NCI-H1417 (cell line): ENCODE results near the gene CLSTN2.

Experiments used
- DNase-seq, 3 experiments: peaks; one replicate each; lab custom pipeline; 2025; lab: John Stamatoyannopoulos, UW

The CLSTN2 gene

DNA sequence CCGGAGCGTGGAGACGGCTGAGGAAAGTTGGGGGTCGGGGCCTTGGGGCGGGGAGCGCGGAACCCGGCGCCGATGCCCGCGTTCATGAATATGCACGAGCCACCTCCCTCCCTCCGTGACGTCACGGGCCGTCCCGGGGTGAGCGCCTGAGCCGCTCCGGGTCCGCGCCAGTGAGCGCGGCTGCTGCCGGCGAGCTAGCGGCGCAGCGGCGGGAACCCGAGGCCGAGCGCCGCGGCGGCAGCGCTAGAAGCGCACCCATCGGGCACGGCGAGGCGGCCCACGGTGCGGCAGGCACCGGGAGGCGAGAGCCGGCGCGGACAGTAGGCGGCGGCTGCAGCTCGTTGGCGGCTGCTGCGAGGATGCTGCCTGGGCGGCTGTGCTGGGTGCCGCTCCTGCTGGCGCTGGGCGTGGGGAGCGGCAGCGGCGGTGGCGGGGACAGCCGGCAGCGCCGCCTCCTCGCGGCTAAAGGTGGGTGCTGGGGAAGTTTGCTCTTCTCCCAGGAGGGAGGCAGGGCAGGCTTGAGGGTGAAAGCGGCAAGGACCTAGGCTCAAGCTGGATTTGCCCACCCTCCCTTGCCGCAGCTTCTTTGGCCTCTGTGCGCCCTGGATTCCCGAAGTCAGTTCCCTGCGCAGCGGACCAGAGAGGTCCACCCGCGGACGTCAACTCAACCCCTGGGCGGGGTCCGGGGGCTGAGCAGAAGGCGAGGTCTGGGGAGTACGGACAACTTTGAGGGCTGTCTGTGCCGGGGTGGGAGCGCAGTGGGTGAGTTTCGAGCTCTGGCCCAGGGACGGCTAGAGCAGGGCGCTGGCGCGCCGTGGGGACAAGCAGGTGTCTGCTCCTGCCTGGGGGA is at the start of gene CLSTN2:
TSS of gene CLSTN2 (plus strand) at position 170 of the 850 bp plus-strand sequence.
- DNase-seq = peak; percentile 83 to 87 (median 85)

DNA sequence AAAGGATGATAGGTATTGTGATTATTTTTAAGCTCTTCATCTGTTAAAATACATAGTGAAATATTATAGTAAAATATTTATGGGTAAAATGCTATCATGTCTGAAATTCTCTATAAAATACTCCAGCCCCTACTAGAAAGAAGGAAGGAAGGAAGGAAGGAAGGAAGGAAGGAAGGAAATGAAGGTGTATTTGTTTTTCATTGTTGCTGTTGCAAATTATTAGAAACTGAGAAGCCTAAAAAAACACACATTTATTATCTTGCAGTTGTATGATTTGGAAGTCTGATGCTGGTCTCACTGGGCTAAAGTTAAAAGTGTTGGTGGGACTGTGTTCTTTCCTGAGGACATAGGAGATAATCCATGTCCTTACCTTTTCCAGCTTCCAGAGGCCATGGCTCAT is 47.6 kb upstream of the CLSTN2 start:
- no peak for DNase-seq

DNA sequence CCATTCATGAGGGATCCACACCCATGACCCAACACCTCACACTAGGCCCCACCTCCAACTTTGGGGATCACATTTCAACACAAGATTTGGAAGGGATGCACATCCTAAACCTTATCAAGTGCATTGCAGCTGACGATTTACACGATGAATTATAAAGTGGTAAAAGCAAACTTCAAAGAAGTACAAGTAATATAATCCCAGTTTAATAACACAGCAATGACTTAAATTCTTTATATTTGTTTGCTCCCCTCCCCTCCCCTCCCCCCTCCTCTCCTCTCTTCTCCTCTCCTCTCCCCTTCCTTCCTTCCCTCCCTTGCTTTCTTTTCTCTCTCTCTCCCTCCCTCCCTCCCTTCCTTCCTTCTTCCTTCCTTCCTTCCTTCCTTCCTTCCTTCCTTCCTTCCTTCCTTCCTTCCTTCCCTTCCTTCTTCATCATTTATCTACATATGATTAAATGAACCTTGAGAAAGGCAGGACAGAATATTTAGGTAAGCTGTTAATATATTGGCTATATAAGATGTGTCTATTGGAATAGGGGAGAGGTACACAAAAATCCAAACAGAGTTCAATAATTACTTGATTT is 46.3 kb upstream of the CLSTN2 start:
- DNase-seq = no peak

DNA sequence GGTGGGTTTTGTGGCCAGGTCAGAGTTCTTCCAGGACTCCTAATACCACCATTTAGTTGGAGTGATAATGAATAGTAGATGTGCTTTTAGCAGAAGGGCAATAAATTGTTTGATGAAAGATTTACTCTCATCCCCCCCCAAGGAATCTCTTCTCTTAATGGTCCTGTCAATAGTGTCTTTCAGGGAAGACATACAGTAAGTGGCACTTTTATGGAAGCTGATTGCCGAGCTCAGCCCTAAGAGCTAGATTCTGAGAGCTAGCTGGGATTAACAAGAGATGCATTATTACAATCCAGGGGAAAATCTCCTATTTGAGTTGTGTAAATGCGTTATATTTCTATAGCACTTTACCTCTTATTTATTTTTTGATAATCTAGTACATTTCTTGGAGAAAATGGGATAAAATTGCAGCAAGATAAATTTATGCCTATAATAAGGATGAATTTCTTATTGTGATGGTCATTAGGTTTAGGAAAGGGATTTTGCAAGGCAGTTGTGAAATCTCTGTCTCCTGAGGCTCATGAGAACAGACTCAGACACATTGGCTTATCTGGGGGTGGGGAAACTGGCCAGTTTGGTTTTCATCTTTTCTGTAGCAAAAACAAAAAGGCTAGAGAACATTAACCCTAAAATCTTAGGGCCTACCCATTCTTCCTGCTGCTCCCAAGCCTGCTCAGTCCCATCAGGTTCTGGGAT is 41.6 kb upstream of the CLSTN2 start:
- DNase-seq = peak in 2 of 3 experiments; percentile 39 to 53

DNA sequence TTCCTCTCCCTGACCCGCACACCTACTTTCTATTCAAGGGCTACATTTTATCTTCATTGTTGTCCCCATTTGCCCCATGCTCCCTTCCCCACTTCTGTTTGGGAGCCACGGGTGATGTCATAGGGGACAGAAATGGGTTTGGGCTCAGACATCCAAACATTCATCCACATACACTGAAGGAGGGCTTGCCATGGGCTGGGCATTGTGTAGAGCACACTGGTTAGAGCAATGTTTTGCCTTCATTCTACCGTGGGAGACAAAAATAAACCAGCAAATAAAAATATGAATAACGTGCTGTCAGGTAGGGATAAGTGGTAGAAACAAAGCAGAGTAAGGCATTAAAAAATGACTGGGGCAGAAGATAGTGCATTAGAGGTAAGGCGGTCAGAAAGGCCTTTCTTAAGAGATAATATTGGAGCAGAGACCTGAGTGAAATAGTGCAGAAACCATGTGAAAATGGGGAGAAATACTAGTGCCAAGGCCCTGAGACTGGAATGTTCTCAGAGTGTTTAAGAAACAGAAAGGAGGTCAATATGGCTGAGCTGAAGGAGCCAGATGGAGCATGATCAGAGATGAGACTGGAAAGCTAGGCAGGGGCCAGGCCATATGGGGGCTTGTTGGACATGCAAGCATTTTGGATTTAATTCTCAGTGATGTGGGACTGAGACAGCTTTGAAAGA is 40.9 kb upstream of the CLSTN2 start:
- DNase-seq = no peak

DNA sequence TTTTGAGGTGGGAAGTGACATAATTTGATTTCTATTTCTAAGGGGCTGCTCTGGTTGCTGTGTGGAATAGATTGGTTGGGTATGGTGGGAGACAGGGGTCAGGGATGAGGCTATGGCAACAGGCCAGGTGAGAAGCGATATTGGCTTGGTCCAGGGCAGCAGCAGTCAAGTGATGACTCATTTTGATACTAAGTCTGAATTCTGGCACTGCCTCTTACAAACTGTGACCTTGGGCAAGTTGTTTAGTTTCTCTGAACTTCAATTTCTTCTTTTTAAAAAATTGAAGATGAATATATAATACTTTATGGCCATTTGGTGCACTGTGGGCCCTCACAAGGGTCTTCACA is 40.4 kb upstream of the CLSTN2 start:
- DNase-seq = no peak

DNA sequence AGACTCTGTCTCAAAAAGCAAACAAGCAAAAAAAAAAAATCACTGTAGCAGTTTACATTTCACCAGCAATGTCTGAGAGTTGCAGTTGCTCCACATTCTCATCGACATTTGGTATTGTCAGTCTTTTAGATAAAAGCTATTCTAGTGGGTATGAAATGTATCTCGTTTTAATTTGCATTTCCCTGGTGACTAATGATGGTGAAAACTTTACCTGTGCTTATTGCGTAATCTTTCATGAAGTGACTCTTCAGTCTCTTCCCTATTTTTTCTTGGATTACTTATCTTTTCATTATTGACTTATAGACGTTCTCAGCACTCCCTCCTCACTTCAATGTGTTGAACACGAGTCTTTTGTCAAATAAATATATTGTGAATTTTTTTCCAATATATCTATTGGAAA is 37.2 kb upstream of the CLSTN2 start:
- no peak for DNase-seq

DNA sequence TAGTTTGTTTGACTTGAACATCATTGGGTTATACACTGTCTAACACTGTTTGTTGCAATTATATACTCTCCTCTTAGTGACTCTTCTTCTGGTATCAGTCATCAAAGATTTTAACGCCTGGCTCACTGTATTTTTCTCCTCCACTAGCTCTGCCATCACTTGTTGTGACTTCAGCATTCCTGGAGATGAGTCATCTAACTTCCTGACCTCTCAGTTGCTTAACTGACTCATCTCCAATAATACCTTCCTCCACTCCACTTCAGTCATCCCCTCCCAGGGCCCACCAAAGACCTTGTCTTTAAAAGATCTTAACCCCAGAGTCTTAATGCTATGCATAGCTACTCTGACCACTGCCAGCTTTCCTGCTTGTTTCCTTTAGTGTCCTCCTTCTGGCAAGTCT is 28.6 kb upstream of the CLSTN2 start:
- no peak for DNase-seq

DNA sequence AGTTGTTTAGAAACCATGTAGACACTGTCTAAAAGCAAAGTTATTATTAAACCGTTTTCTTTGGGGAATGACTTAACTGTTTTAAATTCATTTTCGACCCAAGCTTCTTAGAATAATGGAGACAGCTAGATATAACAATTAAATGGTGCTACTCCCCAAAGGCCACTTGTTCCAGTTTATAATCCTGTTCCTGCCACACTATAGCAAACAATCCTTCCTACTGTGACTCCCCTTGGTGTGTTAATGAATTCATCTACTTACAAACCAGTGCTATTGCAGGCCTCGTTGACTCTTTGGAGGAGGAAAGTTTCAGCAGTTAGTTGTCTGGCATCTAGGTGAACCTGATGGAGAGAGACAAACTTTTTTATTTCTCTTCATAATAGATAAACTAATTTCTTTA is 25.2 kb upstream of the CLSTN2 start:
- no peak for DNase-seq

DNA sequence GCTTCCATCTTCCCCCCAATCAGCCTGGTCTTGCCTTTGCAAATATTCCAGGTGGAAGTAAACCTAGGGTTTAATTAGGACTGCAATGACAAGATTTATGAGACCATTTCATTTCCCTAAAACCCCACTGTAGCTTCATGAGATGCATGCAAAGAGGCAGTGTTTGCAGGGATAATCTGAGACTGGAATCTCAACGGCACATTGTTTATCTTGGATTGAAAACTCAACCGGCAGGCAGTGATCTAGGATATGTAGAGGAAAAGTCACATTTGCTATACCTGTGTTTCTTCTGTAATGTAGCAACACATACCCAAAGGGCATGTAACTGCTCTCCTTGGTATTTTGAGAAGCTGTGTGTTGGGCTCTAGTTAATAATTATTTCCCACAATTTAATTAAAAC is 18.7 kb upstream of the CLSTN2 start:
- peak in 1 of 3 experiments; percentile 25 for DNase-seq

DNA sequence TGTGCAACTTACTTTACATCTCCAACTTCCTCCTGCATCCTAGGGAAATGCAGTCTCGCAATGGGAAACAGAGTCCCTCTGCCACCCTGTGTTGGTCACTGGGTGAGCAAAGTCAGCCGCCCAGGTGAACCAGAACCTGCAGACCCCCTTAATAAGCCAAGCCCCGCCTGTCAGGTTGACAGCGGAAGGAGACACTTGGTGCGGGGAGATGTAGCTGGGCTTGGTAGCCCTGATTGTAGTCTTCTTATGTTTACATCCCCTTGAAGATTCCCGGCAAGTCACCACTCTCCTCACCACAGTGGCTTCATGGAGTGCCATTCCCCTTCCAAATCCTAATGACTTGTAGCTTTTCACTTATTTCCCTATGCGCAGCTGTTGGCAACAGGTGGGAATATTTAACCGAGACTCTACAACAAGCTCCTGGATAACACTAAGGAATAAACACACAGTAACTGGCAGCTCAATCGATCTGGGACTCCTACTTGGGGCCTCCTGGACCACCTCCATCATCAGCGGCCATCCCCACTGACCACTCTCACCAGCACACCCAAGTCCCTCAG is 17.7 kb upstream of the CLSTN2 start:
- DNase-seq = no peak

DNA sequence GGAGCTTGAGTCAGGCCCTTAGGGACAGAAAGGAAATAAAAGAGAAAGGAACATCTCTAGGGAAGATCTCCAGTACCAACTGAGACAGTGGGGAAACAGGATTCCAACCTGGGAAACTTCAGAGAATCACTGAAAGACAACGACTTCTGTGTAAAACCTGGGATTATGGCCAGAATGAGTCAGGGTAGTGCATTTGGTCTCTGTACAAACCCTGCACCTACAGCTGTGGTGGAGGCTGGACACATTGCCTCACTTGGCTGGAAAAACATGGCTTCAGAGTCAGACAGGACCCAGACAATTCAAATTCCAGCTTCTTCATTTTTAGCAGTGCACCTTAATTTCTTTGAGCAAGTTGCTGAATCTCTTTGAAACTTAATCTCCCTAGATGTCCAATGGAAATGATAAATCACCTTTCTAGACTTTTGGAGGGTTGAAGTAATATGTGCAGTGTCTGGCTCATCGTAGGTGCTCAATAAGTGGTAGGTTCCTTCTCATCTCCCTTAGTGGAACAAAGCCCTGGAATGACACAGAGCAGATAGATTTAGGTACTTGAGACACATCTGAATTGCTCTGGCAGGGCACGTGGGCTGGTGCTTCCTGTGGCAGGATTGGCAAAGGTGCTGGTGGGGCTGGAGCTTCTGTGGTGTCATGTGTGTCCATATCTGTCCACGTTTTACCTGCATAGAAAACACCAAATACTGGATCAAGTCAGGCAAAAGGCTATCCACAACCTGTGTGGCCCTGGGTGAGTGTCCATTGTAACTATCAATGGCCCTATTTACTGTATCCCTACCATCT is 6.1 kb upstream of the CLSTN2 start:
- DNase-seq = no peak

DNA sequence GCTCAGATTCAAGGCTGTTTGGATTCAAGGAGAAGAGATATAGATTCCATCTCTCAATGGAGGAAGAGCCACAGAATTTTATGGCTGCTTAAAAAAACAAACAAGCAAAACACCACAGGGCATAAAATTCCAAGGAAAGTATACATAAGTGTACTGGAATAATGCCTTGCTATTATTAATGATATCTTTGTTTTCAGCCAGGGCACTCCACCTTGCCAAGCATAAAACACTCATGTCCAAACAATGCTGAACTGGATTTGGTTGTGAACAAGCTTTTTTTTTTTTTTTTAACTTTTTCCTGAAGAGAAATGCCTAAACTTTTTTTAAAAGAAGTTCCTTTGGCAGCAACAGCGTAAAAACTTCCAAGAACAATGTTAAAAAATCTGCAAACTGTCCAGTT is 4.8 kb upstream of the CLSTN2 start:
- DNase-seq = no peak

DNA sequence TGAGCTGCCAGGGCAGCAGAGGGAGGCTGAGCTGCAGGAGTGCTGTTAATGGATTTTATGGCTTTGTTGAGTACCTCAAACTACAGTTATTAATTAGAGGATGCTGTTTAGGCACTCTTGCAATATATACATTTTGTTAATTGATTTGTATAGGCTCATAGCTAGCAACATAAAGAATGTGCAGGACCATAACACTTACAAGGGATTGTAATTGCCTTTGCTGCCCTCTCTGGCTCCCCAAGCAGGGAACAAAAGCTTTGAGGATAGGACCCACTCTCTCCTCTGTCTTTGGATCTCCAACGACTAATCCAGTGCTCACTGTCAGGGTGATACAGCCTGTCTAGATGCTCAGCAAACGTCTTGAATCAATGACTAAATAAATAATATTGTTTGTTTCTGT is 1.2 kb upstream of the CLSTN2 start:
- DNase-seq = peak in 2 of 3 experiments; percentile 35 to 81

DNA sequence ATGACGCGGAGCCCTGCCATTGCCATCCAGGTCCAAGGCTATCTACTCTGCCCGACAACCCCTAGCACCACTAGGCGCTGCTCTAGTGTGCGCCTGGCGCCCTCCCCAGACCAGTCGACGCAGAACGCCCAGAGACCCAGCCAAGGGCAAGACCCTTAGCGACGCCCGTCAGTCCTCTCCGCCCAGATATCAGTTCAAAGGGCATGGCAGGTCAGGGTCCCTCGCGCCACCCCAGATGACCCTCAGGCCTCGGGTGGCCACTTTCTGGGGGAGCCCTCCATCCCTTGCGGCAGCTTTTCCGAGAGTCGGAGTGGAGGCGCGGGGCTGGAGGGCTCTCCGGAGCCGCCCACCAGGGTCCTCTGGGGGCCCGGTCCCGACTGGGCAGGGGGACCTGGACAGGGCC is 371 bp upstream of the CLSTN2 start:
- DNase-seq = peak; percentile 72 to 91 (median 84)

DNA sequence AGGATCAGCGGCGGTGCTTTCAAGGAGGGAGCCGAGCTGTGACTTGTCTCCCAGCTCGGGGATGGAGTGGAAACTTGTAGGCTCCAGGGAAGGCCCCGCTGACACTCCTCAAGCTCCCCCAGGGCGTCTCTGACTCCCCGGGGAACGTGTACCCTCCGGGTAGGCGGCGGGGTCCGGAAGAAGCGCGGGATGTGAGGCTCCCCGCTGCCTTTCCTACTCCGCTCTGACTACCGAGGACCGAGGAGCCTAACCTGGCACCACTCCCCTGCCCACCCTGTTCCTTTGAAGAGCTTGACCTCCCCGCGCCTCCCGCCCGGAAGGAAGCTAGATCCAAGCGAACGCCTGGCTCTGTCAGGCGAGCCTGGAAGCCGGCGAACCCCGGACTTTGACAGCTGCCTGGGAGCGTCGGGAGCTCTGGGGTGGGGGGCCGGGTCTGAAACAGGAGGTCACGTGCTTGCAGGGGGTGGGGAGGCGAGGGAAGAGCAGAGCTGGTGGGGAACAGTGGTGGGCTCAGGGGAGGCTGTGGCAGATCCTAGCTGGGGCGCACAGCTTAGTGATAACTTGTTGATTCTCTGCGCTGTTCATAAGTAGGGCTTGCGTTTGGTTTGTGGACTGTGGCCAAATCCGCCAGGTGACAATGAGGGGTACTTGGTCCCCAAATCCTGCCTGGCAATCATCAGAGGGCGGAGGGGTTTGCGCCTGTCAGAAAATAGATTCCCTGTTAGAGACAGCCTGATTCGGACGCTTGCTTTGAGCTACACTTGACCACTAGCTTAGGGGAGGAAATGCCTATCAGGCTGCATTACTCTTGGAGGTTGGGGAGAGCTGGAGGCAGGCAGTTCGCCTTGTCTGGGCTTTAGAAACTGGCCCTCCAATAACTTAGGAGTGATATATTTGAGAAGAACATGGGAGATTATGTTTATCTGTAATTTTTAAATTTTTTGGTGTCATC is 1.2 kb downstream of the CLSTN2 start:
- DNase-seq = peak; percentile 34 to 78 (median 75)

DNA sequence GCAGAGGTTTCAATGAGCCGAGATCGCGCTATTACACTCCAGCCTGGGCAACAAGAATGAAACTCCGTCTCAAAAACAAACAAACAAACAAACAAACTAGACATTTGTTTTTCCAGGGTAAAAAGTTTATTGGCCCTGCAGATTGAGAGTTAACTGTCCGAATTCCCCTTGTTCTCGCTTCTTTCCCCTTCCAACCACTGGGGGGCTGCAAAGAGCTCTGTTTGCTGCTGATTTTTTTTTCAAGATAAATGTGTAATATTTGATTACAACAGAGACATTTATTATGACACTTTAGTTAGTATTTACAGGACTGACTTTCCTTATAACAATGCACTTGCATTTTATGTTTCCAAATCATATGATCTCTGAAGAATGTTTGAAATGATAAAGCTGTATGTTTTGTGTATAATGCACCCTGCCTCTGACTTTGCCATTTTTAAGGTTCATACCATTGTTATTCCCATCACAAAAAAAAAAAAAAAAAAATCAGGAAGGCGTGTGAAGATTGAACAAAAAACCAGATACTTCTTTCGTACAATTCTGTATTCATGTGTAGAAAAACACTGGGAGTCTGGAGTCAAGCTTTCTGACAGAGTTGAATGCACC is 2.8 kb downstream of the CLSTN2 start:
- DNase-seq = peak; percentile 33 to 76 (median 48)

DNA sequence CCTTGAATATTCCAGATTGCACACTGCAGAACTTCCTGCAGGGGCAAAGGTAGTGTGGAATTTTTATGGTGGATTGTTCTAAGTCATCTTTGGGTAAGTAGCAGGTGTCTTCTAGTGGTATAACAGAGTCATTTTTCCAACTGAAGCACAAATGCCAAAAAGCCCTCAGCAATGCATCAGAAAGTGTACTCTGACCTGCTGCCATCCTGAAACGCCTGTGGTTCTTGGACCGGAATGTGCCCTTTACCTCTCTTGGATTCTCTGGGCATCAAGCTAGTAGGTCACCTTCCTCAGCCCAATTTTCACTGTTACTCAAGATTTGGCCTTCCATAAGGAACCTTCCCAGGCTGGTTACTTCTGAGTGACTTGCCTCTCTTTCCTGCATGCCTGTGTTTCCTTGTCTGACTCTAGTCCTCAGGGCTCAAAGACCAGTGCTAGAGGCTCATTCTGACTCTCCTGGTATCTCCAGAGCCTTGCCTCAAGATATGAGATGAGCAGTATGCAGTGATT is 4.8 kb downstream of the CLSTN2 start:
- DNase-seq = no peak

DNA sequence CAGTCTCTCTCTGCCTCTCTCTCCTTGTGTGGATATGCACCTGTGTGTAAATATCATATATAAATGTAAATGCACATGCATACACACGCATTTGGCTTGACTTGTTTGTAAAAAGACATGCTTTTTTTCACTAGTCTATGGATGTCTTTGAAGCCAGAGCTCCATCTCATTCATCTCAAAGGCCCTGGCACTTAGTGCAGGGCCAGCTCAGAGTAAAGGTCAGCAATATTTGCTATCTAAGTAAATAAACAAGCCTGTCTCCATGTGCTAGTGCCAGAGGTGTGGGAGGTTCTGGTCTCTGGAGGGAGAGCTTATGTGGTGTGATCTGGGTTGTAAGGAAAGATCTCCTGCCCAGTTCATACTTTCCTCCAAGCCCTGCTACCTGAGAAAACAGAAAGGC is 5.6 kb downstream of the CLSTN2 start:
- DNase-seq = peak in 1 of 3 experiments; percentile 22

DNA sequence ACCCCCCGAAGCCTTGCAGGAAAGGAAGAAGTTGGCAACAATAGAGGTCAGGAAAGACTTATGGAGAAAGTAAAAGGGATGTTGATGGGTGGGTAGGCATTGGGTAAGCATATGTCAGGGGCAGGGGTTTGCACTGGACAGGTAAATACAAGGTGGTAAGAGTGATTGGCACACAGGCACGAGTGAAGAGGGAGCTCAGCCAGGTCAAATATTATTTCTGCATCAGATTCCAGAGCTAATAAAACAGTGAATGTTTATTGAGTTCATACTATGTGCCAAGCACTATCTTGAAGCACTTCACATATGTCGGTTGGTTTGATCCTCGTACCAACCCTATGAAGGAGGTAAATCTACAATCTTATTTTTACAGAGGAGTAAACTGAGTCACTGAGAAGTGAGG is 6.6 kb downstream of the CLSTN2 start:
- DNase-seq = no peak
